ENCODE results near the gene ZSCAN12.
A peak's percentile ranks its signal among the peaks of the same experiment; 100 is the strongest.
"Not testable (repeated sequence)": the region's sequence is repeated elsewhere in the genome, so short reads cannot be mapped to it uniquely, and the experiment has no call there.

Gene ZSCAN12

GRCh38 chr6:28393912-28394662, 5.5 kb downstream of the ZSCAN12 start:
- DNase-seq, result no peak

- no peak for DNase-seq
Observed at GRCh38 chr6:28390688-28391087, 8.9 kb downstream of the ZSCAN12 start.

GRCh38 chr6:28384143-28384533, 15.4 kb downstream of the ZSCAN12 start:
- DNase-seq, result no peak

GRCh38 chr6:28383235-28384142, 16.1 kb downstream of the ZSCAN12 start:
- no peak for DNase-seq

- no peak for DNase-seq
Observed at GRCh38 chr6:28380381-28380780, 19.2 kb downstream of the ZSCAN12 start.

GRCh38 chr6:28378644-28379043, 20.9 kb downstream of the ZSCAN12 start:
- DNase-seq, result no peak

- DNase-seq, result no peak
Observed at GRCh38 chr6:28377879-28378278, 21.7 kb downstream of the ZSCAN12 start.

- DNase-seq, result no peak
Observed at GRCh38 chr6:28373925-28374324, 25.6 kb downstream of the ZSCAN12 start.

- DNase-seq, result no peak
Observed at GRCh38 chr6:28371706-28372451, 27.7 kb downstream of the ZSCAN12 start.

- DNase-seq, result no peak
Observed at GRCh38 chr6:28371280-28371679, 28.3 kb downstream of the ZSCAN12 start.

- DNase-seq, result no peak
Observed at GRCh38 chr6:28370440-28370839, 29.1 kb downstream of the ZSCAN12 start.

GRCh38 chr6:28369463-28369862, 30.1 kb downstream of the ZSCAN12 start:
- DNase-seq, result no peak

GRCh38 chr6:28368522-28368921, 31.0 kb downstream of the ZSCAN12 start:
- DNase-seq, result no peak

- not testable (repeated sequence) for DNase-seq
Observed at GRCh38 chr6:28365590-28365989, 34.0 kb downstream of the ZSCAN12 start.

- no peak for DNase-seq
Observed at GRCh38 chr6:28360961-28361360, 38.6 kb downstream of the ZSCAN12 start.

GRCh38 chr6:28359562-28359961, 40.0 kb downstream of the ZSCAN12 start:
- DNase-seq, result not testable (repeated sequence)

GRCh38 chr6:28357036-28357435, 42.5 kb downstream of the ZSCAN12 start:
- DNase-seq, result peak; percentile 45

GRCh38 chr6:28356666-28357020, 42.9 kb downstream of the ZSCAN12 start:
- DNase-seq, result no peak

- DNase-seq, result peak; percentile 87
Observed at GRCh38 chr6:28355743-28356665, 43.5 kb downstream of the ZSCAN12 start.

- no peak for DNase-seq
Observed at GRCh38 chr6:28354688-28355554, 44.6 kb downstream of the ZSCAN12 start.

- peak; percentile 87 for DNase-seq
Observed at GRCh38 chr6:28353981-28354676, 45.4 kb downstream of the ZSCAN12 start.
